Stimulated activated effector memory CD8-positive, alpha-beta T cell treated with anti-CD3 and anti-CD28 coated beads, Interleukin-12 subunit alpha, Interleukin-12 subunit beta, amount 100 ng/mL, for 72 hours (primary cell): ENCODE data around the gene NUDT17.
"Not testable (repeated sequence)": the region's sequence is repeated elsewhere in the genome, so short reads cannot be mapped to it uniquely, and the experiment has no call there.

Experiments used
- ATAC-seq: fragments of 150-1000 bp; cut with Tn5 transposase; 2 replicates; pipeline ENCODE4 v1.10.0; 2021
- DNase-seq, 2 donors: peaks; one replicate each; pipeline ENCODE4 v3.0.0; 2021 to 2022; ENCODE audit warnings: low spot score in 2 of 2
- H3K27ac Mint-ChIP-seq: one replicate; pipeline ENCODE4 v1.8.0; 2022; ENCODE audit warnings: mild to moderate bottlenecking, mixed read lengths
- H3K36me3 Mint-ChIP-seq: one replicate; pipeline ENCODE4 v1.8.0; 2022; ENCODE audit warnings: mild to moderate bottlenecking, mixed read lengths
- H3K4me1 Mint-ChIP-seq: one replicate; pipeline ENCODE4 v1.8.0; 2022; ENCODE audit warnings: mixed read lengths
- H3K4me3 Mint-ChIP-seq: one replicate; pipeline ENCODE4 v1.8.0; 2022; ENCODE audit warnings: mild to moderate bottlenecking, mixed read lengths
- H3K9me3 Mint-ChIP-seq: one replicate; pipeline ENCODE4 v1.8.0; 2022; ENCODE audit warnings: mixed read lengths

NUDT17 gene

GRCh38 chr1:145827966-145828365 is 17.5 kb upstream of the NUDT17 start:
- no peak for ATAC-seq
- Mint-ChIP-seq H3K27ac (peak overlapping the region; percentile 84), H3K36me3 (no peaks in the 10 kb centered on the region)

GRCh38 chr1:145828367-145829026 is 16.9 kb upstream of the NUDT17 start:
- peak overlapping the region; percentile 10 for H3K4me3 Mint-ChIP-seq
- no peaks in the 10 kb centered on the region for H3K36me3 Mint-ChIP-seq
- H3K4me1 Mint-ChIP-seq = peaks cover 43% of the 10 kb centered on the region
- no peaks in the 10 kb centered on the region for H3K9me3 Mint-ChIP-seq
- H3K27ac Mint-ChIP-seq = peak overlapping the region; percentile 84
- no peak for DNase-seq
- peak; percentile 74 for ATAC-seq

More at GRCh38 chr1:145827966-145828365, 17.5 kb upstream of the NUDT17 start:
- no peaks in the 10 kb centered on the region for H3K9me3 Mint-ChIP-seq
- peak overlapping the region; percentile 10 for H3K4me3 Mint-ChIP-seq
- DNase-seq = no peak
- peaks cover 43% of the 10 kb centered on the region for H3K4me1 Mint-ChIP-seq

DNA sequence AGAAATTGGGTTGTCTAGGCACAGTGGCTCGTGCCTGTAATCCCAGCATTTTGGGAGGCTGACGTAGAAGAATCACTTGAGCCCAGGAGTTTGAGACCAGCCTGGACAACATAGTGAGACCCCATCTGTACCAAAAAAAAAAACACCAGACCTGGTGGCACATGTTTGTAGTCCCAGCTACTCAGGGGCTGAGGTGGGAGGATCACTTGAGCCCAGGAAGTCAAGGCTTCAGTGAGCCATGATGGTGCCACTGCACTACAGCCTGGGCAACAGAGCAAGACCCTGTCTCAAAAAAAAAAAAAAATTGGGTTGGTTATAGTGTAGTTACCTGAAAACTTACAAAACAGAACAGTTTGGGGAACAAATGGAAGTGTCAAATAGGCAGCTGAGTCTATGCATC is 14.6 kb upstream of the NUDT17 start:
- H3K9me3 Mint-ChIP-seq, H3K36me3 Mint-ChIP-seq, H3K27ac Mint-ChIP-seq, DNase-seq, ATAC-seq, H3K4me3 Mint-ChIP-seq: not testable (repeated sequence)
- peaks cover 38% of the 10 kb centered on the region for H3K4me1 Mint-ChIP-seq

GRCh38 chr1:145837656-145838055 is 7.8 kb upstream of the NUDT17 start:
- H3K4me3 Mint-ChIP-seq = no peak overlapping the region
- DNase-seq (no peak), ATAC-seq (no peak)
- peak overlapping the region; percentile 34 for H3K27ac Mint-ChIP-seq
- H3K9me3 Mint-ChIP-seq = no peaks in the 10 kb centered on the region
- no peaks in the 10 kb centered on the region for H3K36me3 Mint-ChIP-seq
- H3K4me1 Mint-ChIP-seq = no peaks in the 10 kb centered on the region

DNA sequence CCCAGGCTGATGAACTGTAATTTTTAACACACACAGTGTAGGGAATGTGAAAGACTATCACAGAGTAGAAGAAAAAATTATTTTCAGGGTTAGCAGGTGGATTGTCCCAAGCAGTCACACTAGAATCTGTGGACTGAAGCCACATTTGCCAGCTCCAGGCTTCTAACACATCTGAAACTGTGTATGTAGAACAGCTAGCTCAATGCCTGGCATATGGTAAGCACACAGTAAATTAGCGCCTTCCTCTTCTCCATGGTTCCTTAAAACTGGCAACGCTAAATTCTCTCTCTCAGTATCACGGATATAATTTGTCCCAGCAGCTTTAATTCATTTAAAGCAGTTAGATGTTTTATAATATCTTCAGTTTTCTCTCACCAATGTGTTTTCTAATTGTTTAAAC is 2.4 kb upstream of the NUDT17 start:
- H3K9me3 Mint-ChIP-seq = no peaks in the 10 kb centered on the region
- no peak overlapping the region for H3K4me3 Mint-ChIP-seq
- no peak for ATAC-seq
- no peak for DNase-seq
- H3K4me1 Mint-ChIP-seq = peaks cover 14% of the 10 kb centered on the region
- peaks cover 3% of the 10 kb centered on the region for H3K36me3 Mint-ChIP-seq
- H3K27ac Mint-ChIP-seq = no peak overlapping the region

- Mint-ChIP-seq H3K4me3 (no peak overlapping the region), H3K27ac (no peak overlapping the region), H3K4me1 (peaks cover 16% of the 10 kb centered on the region), H3K9me3 (no peaks in the 10 kb centered on the region), H3K36me3 (peaks cover 14% of the 10 kb centered on the region)
- ATAC-seq = peak; percentile 60
- DNase-seq = no peak
Measured at GRCh38 chr1:145845144-145845513, 301 bp upstream of the NUDT17 start.

DNA sequence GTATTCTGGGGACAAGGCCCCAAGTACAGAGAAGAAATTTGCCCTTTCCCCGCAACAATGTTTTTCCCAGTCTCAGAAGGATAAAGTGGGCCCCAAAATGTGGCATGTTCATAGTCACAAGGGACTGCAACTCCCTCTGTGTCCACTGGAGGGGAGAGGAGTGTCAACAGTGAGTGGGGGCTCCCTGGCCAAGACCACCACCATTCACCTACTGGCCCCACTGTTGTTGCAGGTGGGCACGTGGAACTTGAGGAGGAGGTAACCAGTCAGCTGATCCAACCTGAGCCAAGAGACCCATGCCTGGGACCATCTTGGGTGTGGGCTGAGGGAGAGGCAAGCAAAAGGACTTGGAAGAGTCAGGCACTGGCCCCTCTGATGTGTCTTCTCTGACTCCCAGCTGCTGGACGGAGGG is 777 bp downstream of the NUDT17 start:
- Mint-ChIP-seq H3K27ac (no peak overlapping the region), H3K36me3 (peaks cover 25% of the 10 kb centered on the region), H3K4me3 (no peak overlapping the region), H3K4me1 (peaks cover 16% of the 10 kb centered on the region), H3K9me3 (no peaks in the 10 kb centered on the region)
- peak in 1 of 2 donors; percentile 68 for DNase-seq
- ATAC-seq = peak; percentile 52

- Mint-ChIP-seq H3K9me3 (no peaks in the 10 kb centered on the region), H3K4me3 (no peak overlapping the region), H3K36me3 (peaks cover 41% of the 10 kb centered on the region), H3K4me1 (peaks cover 16% of the 10 kb centered on the region), H3K27ac (peak overlapping the region; percentile 55)
- DNase-seq (peak in 1 of 2 donors; percentile 59), ATAC-seq (peak; percentile 61)
Measured at GRCh38 chr1:145847827-145848226, 2.4 kb downstream of the NUDT17 start.

DNA sequence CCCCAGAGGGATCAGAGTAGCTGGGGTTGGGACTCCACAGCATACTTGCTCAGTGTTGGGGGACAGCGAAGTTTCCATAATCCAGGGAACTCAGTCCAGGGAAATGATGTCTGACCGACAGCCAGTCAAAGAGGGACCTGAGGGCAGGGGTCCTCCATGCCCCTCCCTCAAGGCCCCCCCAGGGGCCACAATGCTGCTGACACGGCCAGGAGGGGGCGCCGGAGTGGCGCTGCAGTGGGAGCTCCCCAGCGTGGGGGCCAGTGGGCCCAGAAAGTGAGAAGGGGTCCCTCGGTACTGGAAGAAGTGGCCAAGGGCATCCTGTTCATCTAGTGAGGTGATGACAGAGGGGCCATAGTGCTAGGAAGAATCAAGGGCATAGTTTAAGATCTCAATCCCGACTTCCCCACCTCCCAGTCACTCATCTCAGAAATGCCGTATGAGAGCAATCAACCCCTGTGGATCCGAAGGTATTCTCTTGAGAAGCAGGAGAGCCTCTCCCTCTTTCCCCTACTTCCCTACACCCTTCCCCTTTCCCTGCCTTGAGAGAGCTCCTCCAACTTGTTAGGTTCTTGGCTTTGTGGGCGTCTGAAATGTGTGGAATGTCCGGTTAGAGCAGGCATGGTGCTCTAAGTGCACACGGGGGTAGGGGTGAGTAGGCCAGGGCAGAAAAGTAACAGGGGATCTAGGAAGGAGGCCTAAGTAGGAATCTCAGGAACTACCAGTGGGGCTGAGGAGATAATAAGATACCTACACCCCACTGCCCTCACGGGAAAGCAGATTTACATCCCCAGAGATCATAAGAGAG is 4.1 kb downstream of the NUDT17 start:
- peak overlapping the region; percentile 70 for H3K27ac Mint-ChIP-seq
- H3K4me3 Mint-ChIP-seq = no peak overlapping the region
- H3K4me1 Mint-ChIP-seq = peaks cover 16% of the 10 kb centered on the region
- ATAC-seq (no peak), DNase-seq (no peak)
- no peaks in the 10 kb centered on the region for H3K9me3 Mint-ChIP-seq
- H3K36me3 Mint-ChIP-seq = peaks cover 59% of the 10 kb centered on the region

DNA sequence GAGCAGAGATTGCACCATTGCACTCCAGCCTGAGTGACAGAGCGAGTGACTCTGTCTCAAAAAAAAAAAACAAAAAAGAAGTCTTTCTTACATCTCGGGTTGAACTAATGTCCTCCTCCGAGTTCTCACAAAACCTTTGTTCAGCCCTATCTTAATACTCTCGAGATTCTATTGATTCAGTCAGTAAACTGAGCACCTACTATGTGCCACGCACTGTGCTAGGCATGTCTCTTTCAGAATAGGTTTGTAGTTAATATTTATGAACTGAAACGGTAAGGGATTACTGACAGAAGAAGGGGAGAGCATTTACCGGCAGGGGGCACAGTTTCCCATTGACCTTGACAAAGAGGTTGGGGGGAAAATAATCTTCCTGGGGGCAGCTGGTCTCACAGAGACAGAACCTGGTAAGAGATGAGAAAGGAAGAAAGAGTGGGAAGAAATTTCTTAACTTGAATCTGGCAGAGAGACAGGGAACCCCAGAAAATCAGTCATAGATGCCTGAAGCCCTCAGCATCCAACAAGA is 10.1 kb downstream of the NUDT17 start:
- Mint-ChIP-seq H3K9me3 (no peaks in the 10 kb centered on the region), H3K4me1 (peaks cover 20% of the 10 kb centered on the region), H3K27ac (peak overlapping the region; percentile 91), H3K4me3 (no peak overlapping the region), H3K36me3 (peaks cover 70% of the 10 kb centered on the region)
- ATAC-seq (no peak), DNase-seq (no peak)

DNA sequence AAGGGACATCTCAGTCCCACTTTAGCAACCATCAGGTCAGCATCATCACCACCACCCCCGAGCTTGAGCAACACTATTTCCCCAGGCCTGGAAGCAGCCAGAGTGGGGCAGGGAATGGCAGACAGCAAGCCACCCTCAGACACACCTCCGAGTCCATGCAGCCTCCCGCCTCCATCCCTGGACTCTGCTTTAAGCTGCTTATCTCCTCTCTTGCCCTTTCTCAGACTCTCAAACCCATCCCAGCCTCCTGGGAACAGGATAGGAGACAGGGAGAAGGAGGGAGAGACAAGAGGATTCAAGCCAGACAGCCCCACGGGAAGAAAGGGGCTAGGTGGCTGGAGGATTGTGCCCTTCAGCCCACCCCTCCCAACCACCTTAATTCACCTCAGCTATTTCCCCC is 11.7 kb downstream of the NUDT17 start:
- Mint-ChIP-seq H3K9me3 (no peaks in the 10 kb centered on the region), H3K4me1 (peaks cover 20% of the 10 kb centered on the region), H3K4me3 (no peak overlapping the region), H3K27ac (peak overlapping the region; percentile 91), H3K36me3 (peaks cover 53% of the 10 kb centered on the region)
- ATAC-seq (no peak), DNase-seq (no peak)

- peak; percentile 44 for ATAC-seq
- H3K9me3 Mint-ChIP-seq = no peaks in the 10 kb centered on the region
- H3K27ac Mint-ChIP-seq = peak overlapping the region; percentile 91
- H3K4me1 Mint-ChIP-seq = peaks cover 20% of the 10 kb centered on the region
- H3K36me3 Mint-ChIP-seq = peaks cover 41% of the 10 kb centered on the region
- DNase-seq = no peak
- peak overlapping the region; percentile 96 for H3K4me3 Mint-ChIP-seq
Measured at GRCh38 chr1:145858238-145858900, 12.9 kb downstream of the NUDT17 start.

DNA sequence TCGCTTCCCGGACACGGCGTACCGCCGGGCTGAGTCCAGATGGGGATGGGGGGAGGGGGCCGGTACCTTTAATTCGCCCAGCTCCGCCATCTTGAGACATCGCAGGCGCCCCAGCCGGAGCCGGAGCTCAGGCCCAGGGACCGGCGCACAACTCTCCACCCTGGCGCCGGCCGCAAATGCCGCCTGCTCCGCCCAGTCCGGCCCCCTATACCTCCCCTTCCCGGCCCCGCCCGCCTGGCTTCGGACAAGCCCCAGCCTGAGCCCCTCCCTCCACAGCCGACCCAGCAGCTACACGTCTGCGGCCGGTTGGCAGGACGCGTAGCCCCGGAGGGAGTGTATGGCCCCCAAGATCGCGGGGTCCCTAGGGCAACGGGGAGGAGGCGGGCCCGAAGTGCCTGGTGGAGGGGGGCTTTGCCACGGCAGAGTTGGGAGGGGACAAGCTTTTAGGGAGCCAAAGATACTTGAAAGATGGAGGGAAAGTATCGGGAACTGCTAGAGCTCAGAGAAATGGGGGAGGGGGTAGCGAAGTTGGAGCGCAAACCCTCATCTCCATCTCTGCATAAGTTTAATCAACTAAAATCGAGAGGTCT is 13.6 kb downstream of the NUDT17 start, which contains the start of gene PIAS3:
TSS of gene PIAS3 (minus strand) at position 181 of the 590 bp plus-strand sequence. CDS start at position 90, 91 bp downstream.
- Mint-ChIP-seq H3K4me3 (peak within 1 kb of the TSS; percentile 96), H3K9me3 (no peaks in the 10 kb centered on the region), H3K4me1 (peaks cover 20% of the 10 kb centered on the region), H3K27ac (peak within 1 kb of the TSS; percentile 91), H3K36me3 (peaks cover 35% of the 10 kb centered on the region)
- DNase-seq (peak; percentile 82 to 96), ATAC-seq (peak; percentile 93)

- Mint-ChIP-seq H3K36me3 (peaks cover 29% of the 10 kb centered on the region), H3K4me1 (peaks cover 20% of the 10 kb centered on the region), H3K4me3 (peak overlapping the region; percentile 96), H3K27ac (peak overlapping the region; percentile 91), H3K9me3 (no peaks in the 10 kb centered on the region)
- DNase-seq (peak; percentile 74 to 91), ATAC-seq (peak; percentile 82)
Measured at GRCh38 chr1:145859491-145860023, 14.1 kb downstream of the NUDT17 start.
